Calu3 (cell line): ENCODE data around the gene DYSF. TPM values are rescaled to one million over a fixed set of nuclear protein-coding genes. Genes with fewer than 3 reads are reported as not detected.
"Not testable (repeated sequence)": the region's sequence is repeated elsewhere in the genome, so short reads cannot be mapped to it uniquely, and the experiment has no call there.

Experiments
- Bru-seq: library from RNA; stranded (reverse); fragments of 400-500 nt; gene quantifications from one replicate; lab custom pipeline; 2021; lab: Mats Ljungman, UMichigan
- BruChase-seq, 2 experiments: library from RNA; stranded (reverse); fragments of 400-500 nt; gene quantifications; one replicate each; lab custom pipeline; 2021; lab: Mats Ljungman, UMichigan
- BruUV-seq: library from RNA; stranded (reverse); fragments of 400-500 nt; replicated peaks from 2 replicates; lab custom pipeline; 2021; lab: Mats Ljungman, UMichigan
- CTCF ChIA-PET: fragments of 300-600 bp; sonication (Branson Sonifier 250); formaldehyde crosslinking; loops from one replicate; lab custom pipeline; 2022; ENCODE audit warnings: antibody characterized with exemption; lab: Charles Lee
- DNase-seq: peaks from one replicate; pipeline ENCODE4 v3.0.0; 2022
- H3K27ac Mint-ChIP-seq: one replicate; pipeline ENCODE4 v1.8.0; 2022; ENCODE audit warnings: mixed read lengths; ENCODE audit not compliant: unreplicated experiment
- H3K27me3 Mint-ChIP-seq: one replicate; pipeline ENCODE4 v1.8.0; 2022; ENCODE audit warnings: mixed read lengths; ENCODE audit not compliant: unreplicated experiment
- H3K36me3 Mint-ChIP-seq: one replicate; pipeline ENCODE4 v1.8.0; 2022; ENCODE audit warnings: mild to moderate bottlenecking, moderate library complexity, mixed read lengths; ENCODE audit not compliant: insufficient read depth, unreplicated experiment
- H3K4me1 Mint-ChIP-seq: one replicate; pipeline ENCODE4 v1.8.0; 2022; ENCODE audit warnings: mild to moderate bottlenecking, low read depth, mixed read lengths; ENCODE audit not compliant: unreplicated experiment
- H3K4me3 Mint-ChIP-seq: one replicate; pipeline ENCODE4 v1.8.0; 2022; ENCODE audit warnings: mild to moderate bottlenecking, low read depth, moderate library complexity, mixed read lengths; ENCODE audit not compliant: unreplicated experiment
- H3K9me3 Mint-ChIP-seq: one replicate; pipeline ENCODE4 v1.8.0; 2022; ENCODE audit warnings: low read depth, mixed read lengths; ENCODE audit not compliant: unreplicated experiment
- CTCF ChIP-seq: fragments of 200-600 bp; IDR thresholded peaks from one replicate; pipeline ENCODE4 v1.8.0; 2022; ENCODE audit warnings: antibody characterized with exemption; ENCODE audit not compliant: unreplicated experiment
- intact Hi-C: fragments of 100-400 bp; cut with micrococcal nuclease; formaldehyde crosslinking; loops from one replicate; pipeline ENCODE4 v1.10.0; 2022; ENCODE audit not compliant: unreplicated experiment
- long read RNA-seq: library from polyadenylated mRNA; stranded (forward); transcript quantifications from one replicate; pipeline ENCODE4 v2.0.0, GENCODE V29; 2022
- total RNA-seq: library from RNA; stranded (reverse); gene quantifications from 2 replicates; pipeline ENCODE4 v1.2.3, GENCODE V29; 2022

Gene DYSF
- total RNA-seq (1.4 and 3.2 TPM in 2 replicates), Bru-seq, nascent RNA (percentile 20 among the genes with signal in this experiment), BruChase-seq, experiment 1, labeled RNA remaining after a 6-hour chase (percentile 24 among the genes with signal in this experiment), BruChase-seq, experiment 2, labeled RNA remaining after a 2-hour chase (percentile 29 among the genes with signal in this experiment)
- long read RNA-seq = 0 reads

GRCh38 chr2:71453404-71454220 lies at the start of gene DYSF:
Gene DYSF (plus strand): TSS chr2:71453561.
- peak within 1 kb of the TSS; percentile 63 for H3K4me3 Mint-ChIP-seq
- TF ChIP-seq CTCF = no peak
- peaks cover 7% of the 10 kb centered on the region for H3K36me3 Mint-ChIP-seq
- peaks cover 47% of the 10 kb centered on the region for H3K27me3 Mint-ChIP-seq
- H3K27ac Mint-ChIP-seq = no peak within 1 kb of the TSS
- CTCF ChIA-PET = interaction anchor here (0.7 kb wide), 1 partner anchor 13 kb away, joined by 4 read pairs; no protein-coding TSS in a partner anchor
- no peaks in the 10 kb centered on the region for H3K9me3 Mint-ChIP-seq
- no peak for DNase-seq
- BruUV-seq = no TSS peak
- intact Hi-C loops = no loop called here
- H3K4me1 Mint-ChIP-seq = peaks cover 34% of the 10 kb centered on the region

- Mint-ChIP-seq H3K4me1 (no peaks in the 10 kb centered on the region), H3K36me3 (peaks cover 34% of the 10 kb centered on the region), H3K4me3 (no peak overlapping the region), H3K9me3 (no peaks in the 10 kb centered on the region), H3K27ac (no peak overlapping the region), H3K27me3 (no peaks in the 10 kb centered on the region)
- no TSS peak for BruUV-seq
- intact Hi-C loops = no loop called here
- TF ChIP-seq CTCF = no peak
- CTCF ChIA-PET = no interaction called here
- DNase-seq = no peak
These were observed 43.8 kb upstream of the DYSF start for GRCh38 chr2:71409611-71410010.

GRCh38 chr2:71410696-71411095 lies 42.7 kb upstream of the DYSF start:
- H3K27ac Mint-ChIP-seq = peak overlapping the region; percentile 22

GRCh38 chr2:71416866-71417265 lies 36.5 kb upstream of the DYSF start:
- H3K9me3 Mint-ChIP-seq, H3K4me1 Mint-ChIP-seq, H3K27me3 Mint-ChIP-seq, BruUV-seq, CTCF ChIA-PET, H3K27ac Mint-ChIP-seq, intact Hi-C loops: not testable (repeated sequence)
- peak overlapping the region; percentile 71 for H3K4me3 Mint-ChIP-seq
- peaks cover 14% of the 10 kb centered on the region for H3K36me3 Mint-ChIP-seq
- DNase-seq = peak; percentile 11

More at GRCh38 chr2:71410696-71411095, 42.7 kb upstream of the DYSF start:
- Mint-ChIP-seq H3K9me3 (no peaks in the 10 kb centered on the region), H3K27me3 (no peaks in the 10 kb centered on the region), H3K4me1 (no peaks in the 10 kb centered on the region), H3K4me3 (no peak overlapping the region), H3K36me3 (peaks cover 34% of the 10 kb centered on the region)
- BruUV-seq = no TSS peak
- no peak for TF ChIP-seq CTCF
- CTCF ChIA-PET = no interaction called here
- no peak for DNase-seq
- intact Hi-C loops = no loop called here
